SK-N-SH treated with all-trans-retinoic acid at 6 μM for 48 hours (cell line): ENCODE data around the gene KLHL26.

Experiments used
- GLIS3 ChIP-seq: fragments of 250-450 bp; sonication (Bioruptor Pico); IDR thresholded peaks from 2 replicates; pipeline ENCODE4 v1.5.0; 2020; ENCODE audit warnings: mild to moderate bottlenecking, moderate library complexity
- PATZ1 ChIP-seq: fragments of 250-450 bp; sonication (Bioruptor Pico); IDR thresholded peaks from 2 replicates; pipeline ENCODE4 v1.8.0; 2020; ENCODE audit warnings: mild to moderate bottlenecking, moderate library complexity, borderline replicate concordance

- no peak for TF ChIP-seq GLIS3 (CRISPR knock-in tag)
- TF ChIP-seq PATZ1 (CRISPR knock-in tag), result peak; percentile 13; the same call in 1 of the 2 replicates
These were observed 48.0 kb upstream of the KLHL26 start, which contains the start of gene REX1BD for GRCh38 chr19:18588611-18589379.
